Panc1 (cell line): ENCODE results near the gene INPP5F. TPM values are rescaled to one million over a fixed set of nuclear protein-coding genes. Genes with fewer than 3 reads are reported as not detected.

ENCODE experiments used
- ATAC-seq: fragments of 200-7000 bp; cut with Tn5 transposase; 2 replicates; pipeline ENCODE4 v1.9.1; 2020; ENCODE audit warnings: mild to moderate bottlenecking, moderate library complexity
- BruUV-seq: library from RNA; stranded (reverse); fragments of 400-500 nt; replicated peaks from 2 replicates; lab custom pipeline; 2021; lab: Mats Ljungman, UMichigan
- CTCF ChIA-PET: fragments of 300-600 bp; sonication (Branson Sonifier 250); formaldehyde crosslinking; loops from one replicate; lab custom pipeline; 2022; ENCODE audit warnings: antibody characterized with exemption; lab: Charles Lee
- POLR2A ChIA-PET: fragments of 300-600 bp; sonication (Branson Sonifier 250); formaldehyde crosslinking; loops from one replicate; lab custom pipeline; 2022; ENCODE audit warnings: antibody characterized with exemption; lab: Charles Lee
- DNase-seq: peaks from one replicate; pipeline ENCODE4 v3.0.0-alpha.2; 2010; ENCODE audit warnings: low read depth, low spot score
- H3K27ac ChIP-seq: 2 replicates; pipeline ENCODE4 v1.5.1; 2011; ENCODE audit warnings: mild to moderate bottlenecking, low read length, inconsistent platforms
- H3K27me3 ChIP-seq: fragments of 200-500 bp; sonication (Bioruptor generic); 2 replicates; pipeline ENCODE4 v1.6.0; 2014; ENCODE audit warnings: low read length, inconsistent platforms; ENCODE audit not compliant: control insufficient read depth, insufficient read depth
- H3K36me3 ChIP-seq: fragments of 200-500 bp; sonication (Bioruptor generic); 2 replicates; pipeline ENCODE4 v1.5.1; 2014; ENCODE audit warnings: inconsistent platforms, mild to moderate bottlenecking, low read length, moderate library complexity; ENCODE audit not compliant: control insufficient read depth, insufficient read depth
- H3K4me1 ChIP-seq: 2 replicates; pipeline ENCODE4 v1.5.1; 2011; ENCODE audit warnings: inconsistent platforms, mild to moderate bottlenecking, low read length, moderate library complexity; ENCODE audit not compliant: control insufficient read depth, insufficient read depth
- H3K4me3 ChIP-seq, 2 experiments: 2 replicates each; pipeline ENCODE4 v1.5.1; 2011 to 2012; ENCODE audit warnings: low read depth in 2 of 2, low read length in 2 of 2, mild to moderate bottlenecking in 2 of 2, inconsistent platforms in 1 of 2, moderate library complexity in 1 of 2
- H3K9me3 ChIP-seq: fragments of 200-500 bp; sonication (Bioruptor generic); 2 replicates; pipeline ENCODE4 v1.5.1; 2014; ENCODE audit warnings: low read depth, mild to moderate bottlenecking, inconsistent platforms, low read length, moderate library complexity; ENCODE audit not compliant: control insufficient read depth, insufficient read depth
- CTCF ChIP-seq: fragments of 450-650 bp; IDR thresholded peaks from 2 replicates; pipeline ENCODE4 v1.5.1; 2017; ENCODE audit warnings: mild to moderate bottlenecking
- POLR2AphosphoS5 ChIP-seq: IDR thresholded peaks from 2 replicates; pipeline ENCODE4 v1.6.1; 2012; ENCODE audit warnings: mild to moderate bottlenecking, low read depth, low read length, moderate library complexity
- REST ChIP-seq, 2 experiments: IDR thresholded peaks; 2 replicates each; pipeline ENCODE4 v1.6.1; 2011 to 2012; ENCODE audit warnings: low read depth in 2 of 2, control low read depth in 1 of 2, low read length in 1 of 2, mild to moderate bottlenecking in 1 of 2, moderate library complexity in 1 of 2; ENCODE audit not compliant: insufficient read depth in 1 of 2
- SIN3A ChIP-seq: IDR thresholded peaks from 2 replicates; pipeline ENCODE4 v1.6.1; 2012; ENCODE audit warnings: low read depth, mild to moderate bottlenecking, low read length, moderate library complexity, borderline replicate concordance; ENCODE audit not compliant: insufficient read depth
- TCF7L2 ChIP-seq: IDR thresholded peaks from 2 replicates; pipeline ENCODE4 v1.6.1; 2011; ENCODE audit warnings: mild to moderate bottlenecking, low read depth, low read length, inconsistent platforms
- in situ Hi-C: cut with HindIII; loops from 2 replicates; pipeline ENCODE4 v1.10.0; 2016; ENCODE audit warnings: low sequenced_read_pairs, low pct_unique_long_range_greater_than_20kb
- intact Hi-C: fragments of 100-400 bp; cut with micrococcal nuclease; formaldehyde crosslinking; loops from one replicate; pipeline ENCODE4 v1.10.0; 2022; ENCODE audit not compliant: unreplicated experiment
- total RNA-seq: library from RNA; stranded (reverse); gene quantifications from one replicate; pipeline ENCODE4 v1.2.1, GENCODE V29; 2021; ENCODE audit not compliant: unreplicated experiment

The INPP5F gene
- total RNA-seq, 1 experiment from 2014 or later, result 26.7 TPM

GRCh38 chr10:119691726-119692125, 34.1 kb upstream of the INPP5F start:
- ChIA-PET CTCF (interaction anchor here (0.6 kb wide), 1 partner anchor 40 kb away, joined by 5 read pairs; no protein-coding TSS in a partner anchor), POLR2A (no interaction called here)
- no peak for DNase-seq
- no peak for ATAC-seq
- Histone ChIP-seq H3K27ac (no peak overlapping the region), H3K36me3 (no peaks in the 10 kb centered on the region), H3K4me1 (peaks cover 11% of the 10 kb centered on the region), H3K9me3 (no peaks in the 10 kb centered on the region), H3K27me3 (no peaks in the 10 kb centered on the region), H3K4me3 (no peak overlapping the region)
- in situ Hi-C loops (no loop called here), intact Hi-C loops (no loop called here)
- no TSS peak for BruUV-seq
- TF ChIP-seq TCF7L2 (no peak), REST (IDR thresholded peaks at IDR 0.05; ENCODE audit: insufficient read depth in 1 of 2, low read depth in 2 of 2, low read length in 1 of 2) (no peak), POLR2AphosphoS5 (no peak), CTCF (no peak), SIN3A (no peak)

GRCh38 chr10:119693262-119693957, 32.4 kb upstream of the INPP5F start:
- H3K4me1 ChIP-seq, result no peaks in the 10 kb centered on the region
- H3K4me3 ChIP-seq, result no peak overlapping the region
- H3K9me3 ChIP-seq, result no peaks in the 10 kb centered on the region
- TF ChIP-seq CTCF, result no peak
- TF ChIP-seq SIN3A, result no peak
- no peak for TF ChIP-seq TCF7L2
- no peak for TF ChIP-seq POLR2AphosphoS5
- ChIA-PET CTCF (interaction anchor here (0.7 kb wide), 1 partner anchor 9 kb away, joined by 4 read pairs; no protein-coding TSS in a partner anchor), POLR2A (no interaction called here)
- no peaks in the 10 kb centered on the region for H3K36me3 ChIP-seq
- no peak for ATAC-seq
- in situ Hi-C loops, result no loop called here
- no peak for DNase-seq
- no TSS peak for BruUV-seq
- intact Hi-C loops, result no loop called here
- no peak overlapping the region for H3K27ac ChIP-seq
- no peaks in the 10 kb centered on the region for H3K27me3 ChIP-seq
